Activated effector memory CD4-positive, alpha-beta T cell treated with Interleukin-2 at 50 U/mL for 16 hours (primary cell): ENCODE measurements around the gene KCNJ4.

Source experiments
- DNase-seq: peaks from one replicate; pipeline ENCODE4 v3.0.0-alpha.2; 2020

KCNJ4 gene

DNA sequence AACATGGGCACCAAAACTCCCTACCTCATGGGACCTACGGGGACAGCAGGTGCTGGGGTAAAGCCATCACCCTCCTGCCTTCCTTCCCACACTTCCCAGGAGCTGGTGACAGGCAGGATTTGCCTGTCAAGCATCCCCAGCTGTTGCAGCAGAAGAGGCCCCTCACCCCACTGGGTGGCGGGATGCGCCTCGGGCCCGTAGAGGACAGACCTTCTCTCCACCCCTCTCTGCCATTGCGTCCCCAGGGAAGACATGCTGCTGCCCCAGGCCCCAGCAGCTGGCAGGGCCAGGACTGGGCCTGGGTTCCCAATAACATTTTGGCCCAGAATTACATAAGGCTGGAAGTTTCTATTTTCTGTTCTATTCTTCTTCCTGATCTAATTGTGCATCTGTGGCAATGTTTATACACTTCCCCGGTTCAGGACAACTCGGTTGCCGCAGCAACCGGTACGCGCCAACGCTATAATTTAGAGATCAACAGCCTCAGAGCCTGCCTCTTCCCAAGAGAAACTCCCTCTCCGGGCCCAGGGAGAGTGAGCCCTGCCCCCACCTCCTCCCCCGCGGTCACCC, 25.4 kb downstream of the KCNJ4 start:
- DNase-seq, result no peak

GRCh38 chr22:38428714-38429113, 26.3 kb downstream of the KCNJ4 start:
- DNase-seq, result no peak

DNA sequence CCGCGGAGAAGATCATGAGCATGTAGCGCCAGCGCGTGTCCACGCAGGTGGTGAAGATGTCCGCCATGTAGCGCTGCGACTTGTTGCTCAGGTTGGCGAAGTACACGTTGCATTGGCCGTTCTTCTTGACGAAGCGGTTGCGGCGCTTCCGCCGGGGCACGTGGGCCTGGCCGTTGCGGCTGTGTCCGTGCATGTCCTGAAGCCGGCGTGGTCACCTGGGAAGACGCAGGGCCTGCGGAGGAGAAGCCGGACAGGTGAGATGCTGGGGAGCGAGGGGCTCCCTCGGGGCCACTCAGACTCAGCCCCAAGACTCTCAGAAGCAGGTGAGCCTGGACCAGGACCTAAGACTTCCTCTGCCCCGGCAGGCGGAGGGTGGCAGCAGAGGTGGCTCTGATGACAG, 27.1 kb downstream of the KCNJ4 start:
- DNase-seq, result no peak

DNA sequence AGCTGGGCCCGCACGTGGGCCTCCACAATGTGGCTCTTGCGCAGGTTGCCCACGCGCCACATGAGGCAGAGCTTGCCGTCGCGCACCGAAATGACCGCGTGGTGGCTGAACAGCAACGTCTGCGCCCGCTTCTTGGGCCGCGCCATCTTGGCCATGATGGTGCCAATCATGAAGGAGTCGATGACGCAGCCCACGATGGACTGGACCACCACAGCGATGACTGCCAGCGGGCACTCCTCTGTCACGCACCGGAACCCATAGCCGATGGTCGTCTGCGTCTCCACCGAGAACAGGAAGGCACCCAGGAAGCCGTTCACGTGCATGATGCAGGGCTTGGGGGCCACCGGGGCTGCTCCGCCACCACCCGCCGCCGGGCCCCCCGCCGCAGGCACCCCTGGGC, 27.5 kb downstream of the KCNJ4 start:
- no peak for DNase-seq

GRCh38 chr22:38426628-38427027, 28.4 kb downstream of the KCNJ4 start:
- DNase-seq, result no peak

- no peak for DNase-seq
These were observed 30.4 kb downstream of the KCNJ4 start for GRCh38 chr22:38424525-38425080.

- no peak for DNase-seq
These were observed 31.2 kb downstream of the KCNJ4 start for GRCh38 chr22:38423512-38424503.

DNA sequence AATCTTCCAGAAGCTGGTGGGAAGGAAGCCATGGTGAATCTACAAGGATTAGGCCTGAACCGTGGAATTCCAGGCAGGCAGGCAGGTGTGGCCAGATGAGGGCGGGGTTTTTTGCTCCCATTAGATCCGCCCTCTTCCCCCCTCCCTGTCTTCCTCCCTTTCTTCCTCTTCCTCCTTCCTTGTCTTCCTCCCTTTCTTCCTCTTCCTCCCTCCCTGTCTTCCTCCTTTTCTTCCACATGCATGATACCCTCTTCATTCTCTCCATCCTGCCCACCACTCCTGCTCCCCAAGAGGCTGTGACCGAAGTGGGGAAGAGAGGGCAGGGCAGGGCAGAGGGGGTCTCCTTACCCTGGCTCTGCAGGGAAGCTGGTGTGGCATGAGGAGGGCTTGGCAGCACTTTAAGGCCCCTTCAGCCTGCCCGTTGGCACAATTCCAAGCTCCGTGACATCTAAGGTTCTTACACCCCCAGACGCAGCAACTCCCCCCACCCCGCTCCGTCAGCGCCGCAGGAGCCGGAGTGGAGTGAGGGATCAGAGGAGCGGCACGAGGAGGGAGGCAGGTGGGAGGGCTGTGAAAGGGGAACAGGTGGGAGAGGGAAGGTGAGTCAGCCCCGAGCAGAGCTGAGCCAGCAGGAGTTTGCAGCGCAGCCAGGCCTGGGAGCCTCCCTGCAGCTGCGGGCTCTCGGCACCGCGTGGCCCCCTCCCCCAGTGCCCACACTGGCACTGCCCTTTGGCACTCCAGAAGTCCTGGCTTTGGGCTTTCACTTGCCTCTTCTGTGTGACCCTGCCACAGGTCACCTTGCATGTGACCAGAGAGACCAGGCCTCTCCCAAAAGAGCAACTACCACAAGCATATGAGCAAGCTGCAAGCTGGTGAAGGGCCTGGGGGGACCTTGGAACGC, 32.1 kb downstream of the KCNJ4 start:
- DNase-seq, result no peak

DNA sequence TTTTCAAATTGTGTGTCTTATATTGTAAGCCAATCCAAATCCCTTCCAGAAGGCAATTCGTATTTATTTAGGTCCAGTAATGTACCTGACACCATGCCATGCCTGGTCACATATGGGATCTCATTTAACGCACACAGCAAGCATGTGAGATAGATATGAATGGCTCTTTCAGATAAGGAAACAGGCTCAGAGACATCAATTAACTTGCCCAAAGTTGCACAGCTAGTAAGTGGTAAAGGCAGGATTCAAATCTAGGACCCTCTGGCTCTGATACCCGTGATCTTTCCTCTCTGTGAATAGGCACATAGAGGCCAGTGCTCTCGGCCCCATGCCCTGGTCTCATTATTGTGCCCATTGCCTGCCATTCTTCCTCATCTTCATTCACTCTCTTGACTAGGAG, 34.3 kb downstream of the KCNJ4 start:
- no peak for DNase-seq

DNA sequence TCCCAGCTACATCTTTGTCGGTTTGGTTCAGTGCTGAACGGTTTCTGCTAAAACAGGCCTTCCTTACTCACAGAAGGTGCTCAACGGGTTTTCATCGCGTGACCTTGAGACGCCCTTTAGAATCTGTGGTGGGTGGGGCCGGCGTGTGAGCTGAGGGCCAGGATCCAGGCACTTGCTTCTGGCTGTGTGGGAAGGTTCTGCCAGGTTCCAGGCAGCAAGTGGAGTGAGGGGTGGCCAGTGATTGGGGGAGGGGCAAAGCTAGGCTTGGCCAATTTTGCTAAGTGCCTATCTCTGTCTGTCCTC, 35.2 kb downstream of the KCNJ4 start:
- no peak for DNase-seq

- no peak for DNase-seq
These were observed 35.7 kb downstream of the KCNJ4 start for GRCh38 chr22:38419121-38419857.

DNA sequence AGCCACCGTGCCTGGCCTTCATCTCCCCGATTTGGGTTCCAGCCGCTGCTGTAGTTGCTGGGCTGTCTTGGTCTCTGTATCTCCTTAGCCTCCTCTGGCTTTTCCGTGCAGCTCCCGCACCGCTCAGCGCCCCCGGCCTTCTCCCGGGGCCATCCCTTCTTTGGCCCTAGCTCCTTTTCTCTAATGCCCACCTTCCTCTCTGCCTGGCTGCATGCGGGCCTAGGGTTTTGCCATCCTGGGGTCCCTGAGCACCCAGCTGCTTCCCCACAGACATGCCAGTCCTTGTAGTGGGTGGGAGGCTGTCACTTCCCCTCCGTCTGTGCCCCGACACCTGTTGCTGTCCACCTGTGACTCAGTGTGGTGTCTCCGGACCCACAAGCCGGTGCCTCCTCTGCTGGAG, 36.4 kb downstream of the KCNJ4 start:
- DNase-seq, result no peak

DNA sequence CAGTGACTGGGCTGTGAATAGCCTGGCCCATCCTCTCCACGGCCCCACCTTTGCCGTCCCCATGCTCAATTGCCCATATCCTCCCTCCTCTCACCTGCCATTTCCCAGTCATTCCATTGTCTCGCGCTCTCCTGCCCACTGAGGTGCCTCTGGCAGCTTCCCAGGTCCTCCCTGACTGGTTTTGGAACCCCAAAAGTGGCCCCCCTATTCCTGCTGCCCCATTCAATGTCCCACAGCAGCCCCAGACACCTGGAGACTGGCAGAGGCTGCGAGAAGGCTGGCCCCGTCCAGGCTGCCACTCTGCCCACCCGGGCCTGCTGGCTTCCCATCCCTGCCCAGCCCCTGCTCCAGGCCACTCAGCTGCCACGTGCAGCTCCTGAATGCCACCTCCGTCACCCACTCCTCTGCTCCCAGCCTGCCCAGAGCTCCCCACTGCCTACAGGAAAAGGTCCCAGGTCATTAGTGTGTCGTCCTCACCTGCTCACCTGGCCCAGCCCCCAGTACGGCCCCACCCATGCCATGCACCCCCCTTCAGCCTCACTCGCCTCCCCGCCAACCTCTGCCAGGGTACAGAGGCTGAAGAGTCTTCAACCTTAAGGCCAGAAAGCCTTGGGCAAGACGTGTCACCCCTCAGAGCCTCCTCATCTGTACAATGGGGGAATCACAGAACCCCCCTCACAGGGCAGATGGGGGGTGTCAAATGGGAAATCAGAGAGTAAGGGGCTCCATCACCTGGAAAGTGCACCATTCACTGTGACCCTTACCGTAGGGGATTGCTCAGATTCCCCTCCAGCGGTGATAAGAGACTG, 37.5 kb downstream of the KCNJ4 start:
- DNase-seq, result no peak

DNA sequence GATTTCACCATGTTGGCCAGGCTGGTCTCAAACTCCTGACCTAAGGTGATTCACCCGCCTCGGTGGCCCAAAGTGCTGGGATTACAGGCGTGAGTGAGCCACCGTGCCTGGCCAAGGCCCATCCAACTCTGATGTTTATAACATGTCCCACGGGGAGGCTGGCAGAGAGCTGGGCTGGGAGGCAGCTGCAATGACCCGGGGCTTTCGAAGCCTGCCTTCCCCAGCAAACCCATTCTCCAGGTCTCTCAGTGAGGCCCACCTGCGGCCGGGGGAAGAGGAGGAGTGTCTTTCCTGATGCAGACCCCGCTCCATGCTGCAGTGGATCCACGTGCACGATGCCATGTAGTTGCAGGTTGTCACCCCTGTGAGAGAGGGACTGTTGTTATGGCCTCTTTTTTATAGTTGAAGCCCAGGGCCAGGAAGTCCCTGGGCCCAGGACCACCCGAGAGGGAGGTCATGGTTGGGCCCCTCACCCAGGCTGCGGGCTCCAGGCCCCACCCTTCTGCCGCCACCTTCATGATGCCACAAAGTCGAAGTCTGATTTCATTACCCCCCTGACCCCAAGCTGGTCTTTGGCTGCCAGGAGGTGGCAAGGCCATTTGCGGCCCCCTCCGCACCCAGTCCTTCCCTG, 38.3 kb downstream of the KCNJ4 start:
- no peak for DNase-seq

DNA sequence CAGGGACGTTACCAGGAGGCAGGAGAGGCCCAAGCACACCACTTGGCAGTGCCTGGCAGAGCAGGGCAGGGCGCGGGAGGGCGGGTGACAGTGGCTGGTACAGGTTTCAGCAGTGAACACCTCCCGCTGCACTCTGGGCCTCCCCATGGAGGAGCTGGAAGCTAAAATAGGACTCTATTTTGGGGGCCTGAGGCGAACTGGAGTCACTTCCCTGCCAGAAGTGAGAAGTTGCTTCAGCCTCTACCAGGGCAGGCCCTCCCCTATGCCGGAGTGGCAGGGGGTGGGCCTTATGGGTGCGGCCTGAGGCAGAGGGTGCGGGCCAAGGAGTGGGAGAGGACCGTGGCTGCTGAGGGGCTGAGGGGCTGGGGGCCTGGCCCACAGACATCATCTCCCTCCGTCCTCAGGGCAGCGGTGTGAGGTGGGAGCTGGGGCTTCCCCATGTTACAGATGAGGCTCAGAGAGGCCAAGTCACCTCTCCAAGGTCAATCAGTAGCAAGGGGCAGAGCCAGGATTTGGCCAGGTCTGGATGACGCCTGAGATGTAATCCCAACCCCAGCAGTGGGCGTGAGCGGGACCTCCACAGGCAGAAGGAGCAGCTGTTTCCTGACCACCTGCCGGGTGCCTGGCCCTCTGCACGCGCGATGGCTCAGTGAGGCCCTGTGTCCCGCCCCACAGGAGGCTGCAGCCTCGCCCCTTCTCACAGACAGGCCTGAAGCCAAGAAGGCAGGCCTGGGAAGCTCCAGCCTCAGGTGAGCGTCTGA, 39.3 kb downstream of the KCNJ4 start:
- DNase-seq, result no peak

GRCh38 chr22:38415046-38415445, 40.0 kb downstream of the KCNJ4 start:
- no peak for DNase-seq

DNA sequence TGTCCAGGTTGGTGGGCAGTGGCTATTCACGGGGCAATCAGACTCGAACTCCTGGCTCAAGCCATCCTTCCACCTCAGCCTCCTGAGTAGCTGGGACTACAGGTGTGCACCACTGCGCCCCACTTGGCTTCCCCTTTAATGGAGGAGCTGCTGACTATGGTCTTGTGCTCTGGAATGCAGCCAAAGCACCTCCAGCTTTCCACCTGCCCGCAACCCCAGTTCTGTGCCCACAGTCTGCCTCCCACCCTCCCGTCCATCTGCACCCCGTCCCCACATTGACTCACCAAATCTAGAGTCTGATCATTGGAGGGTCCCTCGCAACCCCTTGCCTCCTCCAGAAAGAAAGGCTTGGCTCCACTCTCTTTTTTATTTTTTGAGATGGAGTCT, 41.0 kb downstream of the KCNJ4 start:
- no peak for DNase-seq

DNA sequence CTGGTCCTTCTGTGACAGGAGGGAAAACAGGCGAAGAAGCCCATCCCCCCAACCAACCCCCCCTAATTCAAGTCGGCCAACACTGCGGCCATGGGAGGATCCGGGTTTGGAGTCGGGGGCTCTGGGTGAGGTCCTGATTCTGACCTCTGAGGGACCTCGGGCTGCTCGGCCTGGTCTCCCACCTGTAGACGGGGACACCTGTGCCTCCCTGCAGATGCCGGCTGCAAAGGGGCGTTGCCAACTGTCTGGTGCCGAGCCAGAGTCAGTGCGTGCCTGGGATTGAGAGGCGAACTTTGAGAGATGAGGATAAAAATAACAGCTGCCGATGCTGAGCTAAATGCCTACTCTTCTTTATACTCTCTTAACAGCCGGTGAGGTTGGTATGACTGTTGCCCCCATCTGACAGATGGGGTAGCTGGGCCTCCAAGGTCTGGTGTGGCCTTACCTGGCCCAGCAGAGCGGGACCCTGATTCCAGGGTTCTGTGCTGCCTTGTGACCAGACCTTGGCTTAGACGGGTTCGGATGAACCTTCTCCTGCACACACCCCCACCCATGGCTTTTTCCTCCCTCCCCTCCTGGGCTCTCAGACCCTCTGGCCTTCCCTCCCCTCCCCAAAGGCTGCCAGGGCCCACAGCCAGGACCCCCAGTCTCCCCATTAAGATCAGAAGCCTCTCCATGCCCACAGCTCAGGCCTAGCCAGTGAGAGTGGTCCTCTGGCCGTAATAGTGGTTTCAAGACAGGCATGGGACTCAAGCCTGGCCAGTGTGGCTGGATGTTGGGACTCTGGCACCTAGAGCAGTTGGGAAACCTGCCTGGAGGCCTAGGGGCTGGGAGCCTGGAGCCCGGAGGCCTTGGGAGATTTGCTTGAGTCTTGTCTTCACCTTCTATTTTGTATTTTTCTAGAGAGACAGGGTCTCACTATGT, 41.7 kb downstream of the KCNJ4 start:
- no peak for DNase-seq

- DNase-seq, result peak; percentile 13
These were observed 42.4 kb downstream of the KCNJ4 start for GRCh38 chr22:38412435-38413084.
